Hematopoietic multipotent progenitor cell treated with erythropoietin and hydrocortisone succinate and interleukin-3 and kit ligand, for 8 days (in vitro differentiated cells): ENCODE data around the gene NEGR1.
A peak's percentile ranks its signal among the peaks of the same experiment; 100 is the strongest.

ENCODE experiments used
- DNase-seq: peaks from one replicate; pipeline ENCODE4 v3.0.0-alpha.2; 2015

Gene NEGR1

GRCh38 chr1:72229893-72230292, 52.4 kb downstream of the NEGR1 start:
- no peak for DNase-seq

GRCh38 chr1:72227667-72228066, 54.7 kb downstream of the NEGR1 start:
- DNase-seq: no peak

GRCh38 chr1:72224506-72224905, 57.8 kb downstream of the NEGR1 start:
- DNase-seq: no peak

- DNase-seq: no peak
Observed at GRCh38 chr1:72221811-72222210, 60.5 kb downstream of the NEGR1 start.

GRCh38 chr1:72218141-72218739, 64.1 kb downstream of the NEGR1 start:
- no peak for DNase-seq

GRCh38 chr1:72207059-72207458, 75.3 kb downstream of the NEGR1 start:
- no peak for DNase-seq

GRCh38 chr1:72202761-72203160, 79.6 kb downstream of the NEGR1 start:
- no peak for DNase-seq

- DNase-seq: no peak
Observed at GRCh38 chr1:72197786-72198185, 84.6 kb downstream of the NEGR1 start.

- DNase-seq: no peak
Observed at GRCh38 chr1:72186733-72187307, 95.5 kb downstream of the NEGR1 start.

GRCh38 chr1:72184099-72184701, 98.1 kb downstream of the NEGR1 start:
- DNase-seq: no peak

- no peak for DNase-seq
Observed at GRCh38 chr1:72182859-72183258, 99.5 kb downstream of the NEGR1 start.

GRCh38 chr1:72178266-72178665, 104.1 kb downstream of the NEGR1 start:
- DNase-seq: no peak

- no peak for DNase-seq
Observed at GRCh38 chr1:72177711-72178110, 104.6 kb downstream of the NEGR1 start.

- no peak for DNase-seq
Observed at GRCh38 chr1:72170246-72170645, 112.1 kb downstream of the NEGR1 start.

GRCh38 chr1:72166426-72166825, 115.9 kb downstream of the NEGR1 start:
- DNase-seq: no peak

- DNase-seq: no peak
Observed at GRCh38 chr1:72150508-72150907, 131.8 kb downstream of the NEGR1 start.

- no peak for DNase-seq
Observed at GRCh38 chr1:72141875-72142274, 140.5 kb downstream of the NEGR1 start.

- peak; percentile 4 for DNase-seq
Observed at GRCh38 chr1:72140222-72140621, 142.1 kb downstream of the NEGR1 start.

- DNase-seq: no peak
Observed at GRCh38 chr1:72137656-72138055, 144.7 kb downstream of the NEGR1 start.

- no peak for DNase-seq
Observed at GRCh38 chr1:72129869-72130268, 152.5 kb downstream of the NEGR1 start.

- DNase-seq: no peak
Observed at GRCh38 chr1:72122099-72122880, 160.0 kb downstream of the NEGR1 start.

GRCh38 chr1:72119491-72119890, 162.8 kb downstream of the NEGR1 start:
- no peak for DNase-seq

- no peak for DNase-seq
Observed at GRCh38 chr1:72117621-72118020, 164.7 kb downstream of the NEGR1 start.

- no peak for DNase-seq
Observed at GRCh38 chr1:72115290-72115689, 167.0 kb downstream of the NEGR1 start.
